ENCODE results near the gene FOXD1. TPM values are rescaled to one million over a fixed set of nuclear protein-coding genes. Genes with fewer than 3 reads are reported as not detected.

FOXD1 gene
- total and polyA plus RNA-seq, 4 experiments from 2014 or later = 0.08 TPM; not detected in 3

DNA sequence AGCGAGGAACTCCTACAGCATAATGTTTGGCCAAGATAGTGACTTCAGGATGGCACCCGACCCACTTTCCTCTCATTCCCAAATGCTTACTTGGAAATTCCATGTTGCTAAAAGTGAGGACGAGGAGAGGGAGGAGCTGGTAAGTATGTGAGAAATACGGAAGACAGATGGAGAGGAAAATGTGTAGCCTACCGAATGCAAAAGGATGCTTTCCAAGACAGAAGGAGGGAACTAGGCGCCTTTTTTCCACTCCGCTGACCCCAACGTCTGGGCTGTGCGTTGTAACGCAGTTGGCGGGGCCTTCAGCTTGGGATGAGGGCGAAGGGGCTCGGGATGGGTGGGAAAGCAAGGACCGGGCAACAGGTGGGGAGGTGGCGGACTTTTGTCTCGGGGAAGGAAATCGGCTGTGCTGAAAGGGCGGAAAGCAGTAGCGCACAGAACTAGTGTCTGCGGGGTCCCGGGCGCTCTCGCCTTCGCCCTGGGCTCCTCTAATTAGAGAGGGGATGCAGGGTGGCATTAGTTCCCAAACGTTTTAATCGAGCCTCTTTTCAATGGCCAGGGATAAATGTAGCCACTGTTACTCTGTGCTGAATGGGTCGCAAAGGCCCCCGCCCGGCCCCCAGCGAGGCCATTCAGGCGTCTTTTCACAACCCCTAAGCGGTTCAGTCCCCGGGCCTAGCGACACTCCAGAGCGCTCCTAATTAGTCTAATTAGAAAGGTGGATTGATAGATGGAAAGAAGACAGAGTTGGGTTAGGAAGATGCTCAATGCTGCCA is 12.6 kb downstream of the FOXD1 start:
- Histone ChIP-seq H3K9me3 (ENCODE audit: control insufficient read depth in 1 of 2, low read length in 2 of 2) (no peaks in the 10 kb centered on the region), H3K36me3 (ENCODE audit: insufficient read depth, low read length) (no peaks in the 10 kb centered on the region), H3K4me1 (ENCODE audit: insufficient read depth, low read length) (peaks cover 23% of the 10 kb centered on the region), H3K27ac (ENCODE audit: low read depth, low read length) (no peak overlapping the region), H3K27me3 (ENCODE audit: insufficient read depth, low read length) (peaks cover 75% of the 10 kb centered on the region), H3K4me3 (ENCODE audit: low read length in 2 of 2) (no peak overlapping the region)
- H3K9me3 Mint-ChIP-seq = peaks cover 0 to 10% (median 0%) of the 10 kb centered on the region in 8 donors
- H3K4me1 Mint-ChIP-seq = peaks cover 2 to 15% (median 9%) of the 10 kb centered on the region in 4 donors
- H3K4me3 Mint-ChIP-seq = peak overlapping the region in 6 of 8 donors; percentile 45 to 62 (median 56)
- no peaks in the 10 kb centered on the region for H3K36me3 Mint-ChIP-seq
- no peak for DNase-seq
- intact Hi-C loops (cut with micrococcal nuclease) = loop anchor here (2.0 kb wide), 1 partner anchor 15 kb away; no protein-coding TSS in a partner anchor
- CTCF ChIA-PET (ENCODE audit: partially characterized antibody) = no interaction called here
- POLR2A ChIA-PET (ENCODE audit: partially characterized antibody) = no interaction called here
- H3K27ac Mint-ChIP-seq = peak overlapping the region in 3 of 7 donors; percentile 2 to 68 (median 19)
- H3K27me3 Mint-ChIP-seq = peaks cover 52 to 60% of the 10 kb centered on the region in 2 donors

DNA sequence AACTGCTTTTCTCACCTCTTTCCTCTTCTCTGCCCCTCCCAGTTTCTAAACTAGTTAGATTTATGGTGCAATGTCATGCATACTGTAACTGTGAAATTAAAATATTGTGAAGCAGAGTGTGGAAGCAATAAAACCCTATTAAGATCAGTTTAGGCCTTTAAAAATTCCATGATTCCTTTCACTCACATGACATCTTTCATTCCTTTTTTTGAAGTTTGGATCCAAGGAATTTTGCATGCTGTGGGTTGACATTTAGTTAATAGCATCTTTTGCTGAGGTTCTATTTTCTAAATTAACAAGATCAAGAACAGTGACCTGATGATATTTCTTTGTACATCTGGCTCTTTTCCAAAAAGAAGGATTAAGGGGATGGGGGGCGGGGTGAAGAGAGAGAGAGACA is 13.7 kb downstream of the FOXD1 start:
- Mint-ChIP-seq H3K4me3 (no peak overlapping the region), H3K27ac (no peak overlapping the region), H3K4me1 (peaks cover 2 to 15% (median 9%) of the 10 kb centered on the region in 4 donors), H3K36me3 (no peaks in the 10 kb centered on the region), H3K27me3 (peaks cover 48 to 57% of the 10 kb centered on the region in 2 donors), H3K9me3 (peaks cover 0 to 8% (median 0%) of the 10 kb centered on the region in 8 donors)
- Histone ChIP-seq H3K4me3 (ENCODE audit: low read length in 2 of 2) (no peak overlapping the region), H3K27me3 (ENCODE audit: insufficient read depth, low read length) (peaks cover 67% of the 10 kb centered on the region), H3K27ac (ENCODE audit: low read depth, low read length) (no peak overlapping the region), H3K36me3 (ENCODE audit: insufficient read depth, low read length) (no peaks in the 10 kb centered on the region), H3K4me1 (ENCODE audit: insufficient read depth, low read length) (peaks cover 23% of the 10 kb centered on the region), H3K9me3 (ENCODE audit: control insufficient read depth in 1 of 2, low read length in 2 of 2) (no peaks in the 10 kb centered on the region)
- intact Hi-C loops (cut with micrococcal nuclease) = loop anchor here (2.0 kb wide), 1 partner anchor 14 kb away; no protein-coding TSS in a partner anchor
- ChIA-PET POLR2A (ENCODE audit: partially characterized antibody) (no interaction called here), CTCF (ENCODE audit: partially characterized antibody) (interaction anchor here (1.1 kb wide), 1 partner anchor 219 kb away, joined by 3 read pairs; no protein-coding TSS in a partner anchor)
- DNase-seq = no peak

DNA sequence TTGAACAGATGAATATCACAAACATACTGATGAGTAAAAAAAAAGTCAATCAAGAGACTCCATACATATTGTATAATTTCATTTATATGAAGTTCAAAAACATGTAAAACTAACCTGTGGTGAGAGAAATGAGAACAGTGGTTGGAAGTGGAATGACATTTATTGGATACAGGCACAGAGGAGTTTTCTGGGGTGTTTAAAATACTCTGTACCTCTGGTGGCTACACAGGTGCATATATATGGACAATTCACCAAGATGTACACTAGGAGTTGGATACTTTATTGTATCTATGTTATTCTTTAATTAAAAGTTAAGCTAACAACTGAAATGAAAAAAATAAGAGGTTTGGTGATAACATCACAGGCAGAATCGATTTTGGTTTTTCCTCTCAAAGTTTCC is 14.1 kb downstream of the FOXD1 start:
- Mint-ChIP-seq H3K27ac (no peak overlapping the region), H3K9me3 (peaks cover 0 to 8% (median 0%) of the 10 kb centered on the region in 8 donors), H3K4me3 (peak overlapping the region in 1 of 8 donors; percentile 5), H3K27me3 (peaks cover 44 to 57% of the 10 kb centered on the region in 2 donors), H3K4me1 (peaks cover 2 to 15% (median 9%) of the 10 kb centered on the region in 4 donors), H3K36me3 (no peaks in the 10 kb centered on the region)
- H3K4me1 ChIP-seq (ENCODE audit: insufficient read depth, low read length) = peaks cover 23% of the 10 kb centered on the region
- intact Hi-C loops (cut with micrococcal nuclease) = loop anchor here (2.0 kb wide), 1 partner anchor 14 kb away; no protein-coding TSS in a partner anchor
- peaks cover 64% of the 10 kb centered on the region for H3K27me3 ChIP-seq (ENCODE audit: insufficient read depth, low read length)
- H3K36me3 ChIP-seq (ENCODE audit: insufficient read depth, low read length) = no peaks in the 10 kb centered on the region
- H3K27ac ChIP-seq (ENCODE audit: low read depth, low read length) = no peak overlapping the region
- no peak overlapping the region for H3K4me3 ChIP-seq (ENCODE audit: low read length in 2 of 2)
- ChIA-PET CTCF (ENCODE audit: partially characterized antibody) (interaction anchor here (0.7 to 1.1 kb wide), 2 partner anchors 17 to 218 kb away, joined by 3 read pairs; no protein-coding TSS in a partner anchor), POLR2A (ENCODE audit: partially characterized antibody) (no interaction called here)
- DNase-seq = no peak
- H3K9me3 ChIP-seq (ENCODE audit: control insufficient read depth in 1 of 2, low read length in 2 of 2) = no peaks in the 10 kb centered on the region

DNA sequence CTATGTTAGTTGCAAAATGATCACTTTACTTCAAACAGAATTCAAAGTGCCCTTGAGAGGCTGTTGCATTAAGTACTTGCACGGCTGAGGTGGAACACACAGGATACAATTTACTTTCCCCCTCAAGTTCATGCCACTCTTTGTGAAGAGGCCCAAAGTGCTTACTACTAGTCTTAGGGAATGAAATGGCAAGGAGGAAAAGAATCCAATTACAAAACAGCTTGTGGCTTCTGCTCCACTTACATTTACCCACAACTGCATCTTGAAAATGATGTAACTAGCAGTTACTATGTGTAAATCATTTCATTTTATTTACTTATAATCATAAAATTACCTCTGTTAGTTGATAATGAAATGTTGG is 14.6 kb downstream of the FOXD1 start:
- no peaks in the 10 kb centered on the region for H3K36me3 Mint-ChIP-seq
- H3K27ac ChIP-seq (ENCODE audit: low read depth, low read length) = no peak overlapping the region
- H3K27me3 Mint-ChIP-seq = peaks cover 44 to 56% of the 10 kb centered on the region in 2 donors
- H3K4me1 ChIP-seq (ENCODE audit: insufficient read depth, low read length) = peaks cover 23% of the 10 kb centered on the region
- peaks cover 59% of the 10 kb centered on the region for H3K27me3 ChIP-seq (ENCODE audit: insufficient read depth, low read length)
- H3K4me1 Mint-ChIP-seq = peaks cover 2 to 15% (median 9%) of the 10 kb centered on the region in 4 donors
- H3K9me3 ChIP-seq (ENCODE audit: control insufficient read depth in 1 of 2, low read length in 2 of 2) = no peaks in the 10 kb centered on the region
- no peak overlapping the region for H3K4me3 ChIP-seq (ENCODE audit: low read length in 2 of 2)
- CTCF ChIA-PET (ENCODE audit: partially characterized antibody) = interaction anchor here (0.7 to 1.1 kb wide), 2 partner anchors 18 to 218 kb away, joined by 3 read pairs; no protein-coding TSS in a partner anchor
- POLR2A ChIA-PET (ENCODE audit: partially characterized antibody) = no interaction called here
- intact Hi-C loops (cut with micrococcal nuclease) = loop anchor here (2.0 kb wide), 1 partner anchor 13 kb away; no protein-coding TSS in a partner anchor
- DNase-seq = no peak
- no peak overlapping the region for H3K27ac Mint-ChIP-seq
- H3K36me3 ChIP-seq (ENCODE audit: insufficient read depth, low read length) = no peaks in the 10 kb centered on the region
- H3K9me3 Mint-ChIP-seq = peaks cover 0 to 8% (median 0%) of the 10 kb centered on the region in 8 donors
- no peak overlapping the region for H3K4me3 Mint-ChIP-seq

DNA sequence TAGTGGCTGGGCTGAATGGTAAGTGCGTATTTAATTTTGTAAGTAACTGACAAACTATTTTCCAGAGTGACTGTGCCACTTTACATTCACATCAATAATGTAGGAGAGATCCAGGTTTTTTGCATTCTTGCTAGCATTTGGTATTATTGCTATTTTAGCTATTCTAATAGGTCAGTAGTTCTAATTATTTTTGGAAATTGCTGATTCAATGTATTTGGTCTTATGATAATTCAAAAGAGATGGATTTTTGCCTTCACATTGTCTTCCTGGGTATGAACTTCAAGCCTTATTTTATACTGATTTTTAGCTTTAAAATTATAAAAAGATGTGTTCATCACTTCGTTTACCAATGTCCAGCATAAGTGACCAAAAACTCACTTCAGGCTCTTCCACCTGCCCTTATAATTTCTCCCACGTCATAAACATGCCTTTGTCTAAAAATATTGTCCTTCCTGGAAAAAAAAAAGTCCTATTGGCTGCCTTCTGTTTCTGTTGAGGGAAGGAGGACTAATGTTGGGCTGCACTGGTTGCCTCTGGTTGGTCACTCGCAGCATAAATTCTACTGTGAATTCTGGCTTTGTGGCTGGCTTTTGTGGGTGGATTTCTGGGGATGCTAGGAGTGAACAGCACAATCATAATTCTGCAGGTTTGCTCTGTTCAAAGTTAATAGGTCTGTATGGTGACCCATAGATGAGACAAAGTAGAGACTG is 15.2 kb downstream of the FOXD1 start:
- intact Hi-C loops (cut with micrococcal nuclease) = no loop called here
- Mint-ChIP-seq H3K4me3 (no peak overlapping the region), H3K27me3 (peaks cover 40 to 53% of the 10 kb centered on the region in 2 donors), H3K27ac (no peak overlapping the region), H3K4me1 (peaks cover 2 to 15% (median 9%) of the 10 kb centered on the region in 4 donors), H3K36me3 (no peaks in the 10 kb centered on the region), H3K9me3 (peaks cover 0 to 8% (median 0%) of the 10 kb centered on the region in 8 donors)
- H3K27ac ChIP-seq (ENCODE audit: low read depth, low read length) = no peak overlapping the region
- POLR2A ChIA-PET (ENCODE audit: partially characterized antibody) = no interaction called here
- H3K4me3 ChIP-seq (ENCODE audit: low read length in 2 of 2) = no peak overlapping the region
- H3K27me3 ChIP-seq (ENCODE audit: insufficient read depth, low read length) = peaks cover 54% of the 10 kb centered on the region
- DNase-seq = no peak
- CTCF ChIA-PET (ENCODE audit: partially characterized antibody) = interaction anchor here (0.7 to 1.1 kb wide), 3 partner anchors 18 to 217 kb away, joined by 3 to 5 read pairs (median 3); no protein-coding TSS in a partner anchor
- no peaks in the 10 kb centered on the region for H3K9me3 ChIP-seq (ENCODE audit: control insufficient read depth in 1 of 2, low read length in 2 of 2)
- no peaks in the 10 kb centered on the region for H3K36me3 ChIP-seq (ENCODE audit: insufficient read depth, low read length)
- H3K4me1 ChIP-seq (ENCODE audit: insufficient read depth, low read length) = peaks cover 23% of the 10 kb centered on the region

DNA sequence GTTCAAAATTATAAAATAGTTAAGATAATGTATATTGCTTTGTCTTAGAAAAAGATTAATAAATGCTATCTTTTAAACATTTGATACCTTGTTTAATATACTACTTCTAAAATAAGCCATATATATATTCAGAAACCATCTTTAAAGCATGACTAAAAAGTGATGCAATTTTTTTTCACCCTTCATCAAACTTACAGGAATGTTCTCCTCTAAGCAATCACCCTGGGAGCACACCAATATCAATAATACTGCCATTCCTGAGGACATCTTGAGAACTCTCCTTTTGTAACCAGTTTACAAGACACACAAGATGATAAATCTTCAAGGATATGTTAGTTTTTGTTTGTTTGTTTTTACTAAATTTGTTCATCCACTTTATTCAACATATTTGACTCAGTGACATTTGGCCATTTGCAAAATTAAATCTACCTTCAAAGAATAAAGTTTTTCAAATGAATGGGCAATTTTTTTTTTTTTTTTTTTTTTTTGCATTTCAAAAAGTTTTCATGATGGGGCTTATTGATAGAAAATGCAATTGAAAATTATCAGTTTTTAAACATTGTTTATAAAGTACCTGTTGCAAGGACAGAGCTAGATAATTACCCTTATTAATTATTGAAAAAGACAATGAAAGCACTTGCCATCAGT is 17.2 kb downstream of the FOXD1 start:
- CTCF ChIA-PET (ENCODE audit: partially characterized antibody) = no interaction called here
- POLR2A ChIA-PET (ENCODE audit: partially characterized antibody) = interaction anchor here (0.6 kb wide), 1 partner anchor 1612 kb away, joined by 3 read pairs; no protein-coding TSS in a partner anchor
- Histone ChIP-seq H3K4me1 (ENCODE audit: insufficient read depth, low read length) (peaks cover 4% of the 10 kb centered on the region), H3K9me3 (ENCODE audit: control insufficient read depth in 1 of 2, low read length in 2 of 2) (no peaks in the 10 kb centered on the region), H3K36me3 (ENCODE audit: insufficient read depth, low read length) (no peaks in the 10 kb centered on the region), H3K4me3 (ENCODE audit: low read length in 2 of 2) (no peak overlapping the region), H3K27ac (ENCODE audit: low read depth, low read length) (no peak overlapping the region), H3K27me3 (ENCODE audit: insufficient read depth, low read length) (peaks cover 34% of the 10 kb centered on the region)
- intact Hi-C loops (cut with micrococcal nuclease) = no loop called here
- Mint-ChIP-seq H3K4me3 (no peak overlapping the region), H3K4me1 (peaks cover 0 to 10% (median 3%) of the 10 kb centered on the region in 4 donors), H3K36me3 (no peaks in the 10 kb centered on the region), H3K9me3 (peaks cover 0 to 8% (median 0%) of the 10 kb centered on the region in 8 donors), H3K27me3 (peaks cover 33 to 48% of the 10 kb centered on the region in 2 donors), H3K27ac (no peak overlapping the region)
- DNase-seq = no peak
